Spinal cord (tissue), 10 donors: ENCODE measurements around the gene CLIC5. TPM values are rescaled to one million over a fixed set of nuclear protein-coding genes. Genes with fewer than 3 reads are reported as not detected.

Experiments
- DNase-seq, 6 donors: peaks; one replicate each; pipeline versions ENCODE4 v3.0.0 to v3.0.0-alpha.2; 2013 to 2015; ENCODE audit warnings: low spot score in 6 of 6, low read depth in 4 of 6
- H3K27ac ChIP-seq: one replicate; pipeline ENCODE4 v1.5.1; 2013; ENCODE audit warnings: low read depth, low read length, control low read depth
- H3K27me3 ChIP-seq: one replicate; pipeline ENCODE4 v1.6.1; 2013; ENCODE audit warnings: low read length; ENCODE audit not compliant: control insufficient read depth, insufficient read depth
- H3K36me3 ChIP-seq: one replicate; pipeline ENCODE4 v1.6.1; 2013; ENCODE audit warnings: low read length; ENCODE audit not compliant: control insufficient read depth, insufficient read depth
- H3K4me1 ChIP-seq: one replicate; pipeline ENCODE4 v1.6.1; 2013; ENCODE audit warnings: low read length; ENCODE audit not compliant: control insufficient read depth, insufficient read depth
- H3K4me3 ChIP-seq: one replicate; pipeline ENCODE4 v1.5.1; 2013; ENCODE audit warnings: low read depth, low read length, control low read depth
- H3K9me3 ChIP-seq: one replicate; pipeline ENCODE4 v1.6.1; 2013; ENCODE audit warnings: low read length; ENCODE audit not compliant: control insufficient read depth, insufficient read depth
- WGBS: methylation state at CpG from one replicate; pipeline ENCODE4 v1.1.5; 2013; ENCODE audit warnings: missing lambda C conversion rate; ENCODE audit not compliant: insufficient coverage; 5-methylcytosine and 5-hydroxymethylcytosine counted together
- polyA plus RNA-seq, 2 donors: library from polyadenylated mRNA; unstranded; fragments of 120-200 nt; gene quantifications; one replicate each; pipeline ENCODE4 v1.2.1, GENCODE V29; 2013; ENCODE audit not compliant: insufficient read length in 2 of 2
- total RNA-seq, 2 donors: library from RNA; depleted of rRNA in 1 of 2; stranded (reverse); fragments of 120-200 nt in 1 of 2; fragments of >200 nt in 1 of 2; gene quantifications; one replicate each; pipeline versions ENCODE4 v1.2.3 to v1.2.4, GENCODE V29; 2013 to 2014
- donor health status: healthy.

Gene CLIC5
- total and polyA plus RNA-seq, 4 donors = 2.7 to 10.1 (median 5.8) TPM

- no peak overlapping the region for H3K4me3 ChIP-seq
- H3K9me3 ChIP-seq = no peaks in the 10 kb centered on the region
- H3K27ac ChIP-seq = no peak overlapping the region
- peaks cover 9% of the 10 kb centered on the region for H3K4me1 ChIP-seq
- DNase-seq = no peak
- 75% methylated on average over 3 of the region's 3 CpGs for WGBS
- no peaks in the 10 kb centered on the region for H3K36me3 ChIP-seq
- H3K27me3 ChIP-seq = peaks cover 17% of the 10 kb centered on the region
These were observed 5.4 kb downstream of the CLIC5 start for GRCh38 chr6:46010270-46010669.

GRCh38 chr6:46002264-46002663 is 13.4 kb downstream of the CLIC5 start:
- Histone ChIP-seq H3K36me3 (no peaks in the 10 kb centered on the region), H3K9me3 (no peaks in the 10 kb centered on the region), H3K27ac (no peak overlapping the region), H3K4me3 (no peak overlapping the region), H3K27me3 (no peaks in the 10 kb centered on the region), H3K4me1 (no peaks in the 10 kb centered on the region)
- 75% methylated on average over 1 of the region's 1 CpG for WGBS
- no peak for DNase-seq

DNA sequence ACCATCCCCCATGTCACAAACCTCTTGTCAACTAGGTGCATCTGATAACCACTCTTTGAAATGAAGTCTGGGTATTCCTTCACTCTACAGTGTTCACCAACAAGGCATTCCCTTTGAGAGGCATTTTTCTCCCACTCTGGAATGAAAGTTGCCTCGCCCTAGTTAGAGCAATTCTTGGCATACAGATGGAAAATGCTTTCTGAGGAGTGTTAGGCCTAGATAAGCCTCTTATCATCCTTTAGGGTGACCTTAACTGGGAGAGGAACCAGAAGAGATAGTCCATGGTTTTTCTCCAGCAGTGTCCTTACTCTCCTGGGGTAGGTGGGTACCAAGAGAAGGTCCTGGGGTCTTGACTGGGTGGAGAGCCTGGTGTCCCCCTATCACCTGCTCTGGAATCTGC is 14.8 kb downstream of the CLIC5 start:
- no peak for DNase-seq
- no CpG with 5 or more reads among the region's 1 CpG for WGBS

GRCh38 chr6:45998524-45998923 is 17.1 kb downstream of the CLIC5 start:
- Histone ChIP-seq H3K9me3 (no peaks in the 10 kb centered on the region), H3K4me1 (no peaks in the 10 kb centered on the region), H3K36me3 (no peaks in the 10 kb centered on the region), H3K27ac (no peak overlapping the region), H3K27me3 (no peaks in the 10 kb centered on the region), H3K4me3 (no peak overlapping the region)
- DNase-seq = no peak
- WGBS = no CpG with 5 or more reads among the region's 2 CpGs

More for the DNA sequence above, 14.8 kb downstream of the CLIC5 start:
- Histone ChIP-seq H3K27me3 (no peaks in the 10 kb centered on the region), H3K36me3 (no peaks in the 10 kb centered on the region), H3K4me1 (no peaks in the 10 kb centered on the region), H3K9me3 (no peaks in the 10 kb centered on the region), H3K4me3 (no peak overlapping the region), H3K27ac (no peak overlapping the region)

DNA sequence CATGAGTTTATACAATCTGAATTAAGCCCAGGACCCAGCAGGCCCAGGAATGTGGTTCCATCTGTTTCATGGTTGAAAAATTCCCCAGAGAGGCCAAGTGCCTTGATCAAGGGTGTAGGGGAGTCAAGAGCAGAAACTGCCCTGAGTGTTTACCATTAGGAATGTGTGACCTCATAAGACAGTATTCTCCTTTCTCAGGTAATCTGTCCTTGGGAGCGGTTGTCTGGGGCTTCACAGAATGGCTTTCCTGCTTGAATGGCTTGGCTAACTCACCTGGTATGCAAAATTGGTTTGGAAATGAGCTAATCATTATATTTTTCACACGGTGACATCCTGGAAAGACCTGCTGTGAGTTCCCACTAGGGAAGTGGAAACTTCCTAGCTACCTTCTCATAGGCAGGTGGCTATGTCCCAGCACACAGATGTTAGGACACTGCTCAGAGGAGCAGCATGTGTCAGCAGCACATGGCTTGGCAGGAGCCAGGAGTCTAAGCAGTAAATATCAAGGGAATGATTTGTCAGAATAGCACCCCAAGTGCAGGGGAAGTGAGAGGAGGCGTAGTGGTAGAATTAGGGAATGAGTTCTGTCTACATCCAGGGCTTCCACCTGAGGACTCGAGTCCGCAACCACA is 17.7 kb downstream of the CLIC5 start:
- 100% methylated on average over 1 of the region's 5 CpGs for WGBS
- Histone ChIP-seq H3K36me3 (no peaks in the 10 kb centered on the region), H3K4me1 (no peaks in the 10 kb centered on the region)

DNA sequence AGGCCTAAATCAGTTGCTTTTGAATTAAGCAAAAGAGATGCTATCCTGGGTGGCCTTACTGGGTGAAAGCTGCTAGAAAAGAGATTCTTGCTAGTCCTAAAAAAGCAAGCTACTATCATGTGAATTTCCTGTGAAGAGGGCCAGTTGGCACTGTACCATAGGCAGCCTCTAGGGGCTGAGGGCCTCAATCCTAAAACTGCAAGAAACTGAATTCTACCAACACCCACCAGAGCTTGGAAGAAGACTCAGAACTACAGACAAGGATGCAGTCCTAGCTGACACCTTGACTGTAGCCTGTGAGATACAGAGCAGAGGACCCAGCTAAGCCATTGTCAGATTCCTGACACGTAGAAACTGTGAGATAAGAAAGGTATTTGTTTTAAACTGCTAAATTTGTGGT is 24.5 kb downstream of the CLIC5 start:
- H3K36me3 ChIP-seq = no peaks in the 10 kb centered on the region
- H3K27me3 ChIP-seq = no peaks in the 10 kb centered on the region
- no peak overlapping the region for H3K4me3 ChIP-seq
- H3K9me3 ChIP-seq = no peaks in the 10 kb centered on the region
- no peaks in the 10 kb centered on the region for H3K4me1 ChIP-seq
- no peak for DNase-seq
- H3K27ac ChIP-seq = no peak overlapping the region
- WGBS = no CpG with 5 or more reads among the region's 1 CpG

More for the DNA sequence above, 17.7 kb downstream of the CLIC5 start:
- no peak for DNase-seq
- H3K9me3 ChIP-seq = no peaks in the 10 kb centered on the region
- no peaks in the 10 kb centered on the region for H3K27me3 ChIP-seq
- no peak overlapping the region for H3K27ac ChIP-seq
- H3K4me3 ChIP-seq = no peak overlapping the region

- H3K36me3 ChIP-seq = no peaks in the 10 kb centered on the region
- no peaks in the 10 kb centered on the region for H3K4me1 ChIP-seq
- H3K4me3 ChIP-seq = no peak overlapping the region
- H3K9me3 ChIP-seq = no peaks in the 10 kb centered on the region
- no peak for DNase-seq
- WGBS = no CpG with 5 or more reads among the region's 1 CpG
- no peak overlapping the region for H3K27ac ChIP-seq
- H3K27me3 ChIP-seq = no peaks in the 10 kb centered on the region
These were observed 25.5 kb downstream of the CLIC5 start for GRCh38 chr6:45990162-45990561.

DNA sequence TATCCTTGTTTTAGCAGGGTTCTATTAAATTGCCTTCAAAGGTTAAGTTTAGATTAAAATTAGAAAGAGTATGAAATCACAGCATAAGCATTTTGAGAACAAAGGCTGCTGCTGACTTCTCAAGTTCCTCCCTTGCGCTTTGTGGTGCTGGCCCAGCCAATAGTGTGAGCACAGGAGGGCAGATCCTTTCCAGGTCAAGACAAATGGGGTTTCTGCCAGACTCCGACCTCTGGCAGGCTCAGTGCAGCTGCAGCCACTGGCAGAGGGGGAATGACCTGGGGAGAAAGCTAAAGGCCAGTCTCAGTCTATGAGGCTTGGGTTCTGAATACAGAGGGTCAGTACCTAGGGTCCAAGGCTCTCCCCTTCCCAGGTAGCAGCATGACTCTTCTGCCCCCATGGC is 27.0 kb downstream of the CLIC5 start:
- no peak overlapping the region for H3K27ac ChIP-seq
- no peaks in the 10 kb centered on the region for H3K36me3 ChIP-seq
- no peaks in the 10 kb centered on the region for H3K4me1 ChIP-seq
- no peak overlapping the region for H3K4me3 ChIP-seq
- H3K9me3 ChIP-seq = no peaks in the 10 kb centered on the region
- H3K27me3 ChIP-seq = no peaks in the 10 kb centered on the region
- no peak for DNase-seq
- 41% methylated on average over 2 of the region's 2 CpGs for WGBS

GRCh38 chr6:45987856-45988255 is 27.8 kb downstream of the CLIC5 start:
- no peaks in the 10 kb centered on the region for H3K36me3 ChIP-seq
- no peak for DNase-seq
- WGBS = no CpG with 5 or more reads among the region's 1 CpG
- H3K4me3 ChIP-seq = no peak overlapping the region
- H3K27ac ChIP-seq = no peak overlapping the region
- no peaks in the 10 kb centered on the region for H3K27me3 ChIP-seq
- H3K4me1 ChIP-seq = no peaks in the 10 kb centered on the region
- no peaks in the 10 kb centered on the region for H3K9me3 ChIP-seq

DNA sequence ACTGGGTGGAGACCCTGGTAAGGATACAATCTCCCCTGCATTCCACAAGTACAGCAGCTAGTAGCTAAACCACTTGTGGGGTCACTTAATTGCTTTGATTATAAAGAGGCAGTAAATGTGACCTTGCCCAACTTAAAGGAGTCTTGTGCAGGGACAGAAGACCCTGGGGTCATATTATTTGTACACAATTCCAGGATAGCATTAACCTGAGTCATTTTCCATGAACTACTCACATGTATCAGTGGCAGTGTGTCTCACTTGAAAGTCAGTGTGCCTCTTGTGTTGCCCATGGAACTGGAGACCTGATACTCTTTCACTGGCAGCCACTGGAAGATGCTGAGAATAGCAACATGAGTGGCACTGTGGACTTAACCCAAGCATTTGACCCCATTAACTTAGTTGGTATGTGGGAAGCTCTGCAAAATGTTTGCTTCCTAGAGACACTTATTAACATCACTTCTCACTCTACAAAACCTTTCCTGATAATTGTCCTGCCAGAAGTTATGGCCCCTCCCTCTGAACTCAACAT is 28.9 kb downstream of the CLIC5 start:
- Histone ChIP-seq H3K27ac (no peak overlapping the region), H3K4me3 (no peak overlapping the region), H3K4me1 (no peaks in the 10 kb centered on the region), H3K27me3 (no peaks in the 10 kb centered on the region), H3K36me3 (no peaks in the 10 kb centered on the region), H3K9me3 (no peaks in the 10 kb centered on the region)
- no peak for DNase-seq
